ENCODE data around the gene GPR156. TPM values are rescaled to one million over a fixed set of nuclear protein-coding genes. Genes with fewer than 3 reads are reported as not detected.

The GPR156 gene
- polyA plus RNA-seq, 1 of the 3 experiments (the other 2 are of a cell fraction): 0.31 TPM

DNA sequence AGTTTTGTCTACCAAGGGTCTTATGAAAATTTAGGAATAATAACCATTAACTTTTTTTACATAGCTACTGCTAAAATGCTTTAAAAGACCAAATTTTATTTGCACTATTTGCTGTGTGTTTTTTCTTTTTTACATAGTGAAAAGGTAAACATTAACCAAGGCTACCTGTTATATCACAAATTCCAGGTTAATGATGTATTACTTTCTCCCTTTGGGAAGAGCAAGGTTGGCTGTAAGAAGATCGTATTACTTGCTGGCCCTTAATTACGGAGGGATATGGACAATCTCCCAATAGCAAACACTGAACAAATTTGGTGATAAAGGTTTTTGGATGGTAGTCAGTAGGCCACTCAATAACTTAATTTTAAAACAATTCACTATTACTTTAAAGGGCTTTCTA, 41.8 kb upstream of the GPR156 start:
- H3K4me1 ChIP-seq (ENCODE audit: control insufficient read depth in 1 of 2, insufficient read depth in 2 of 2, low read depth in 1 of 2, low read length in 1 of 2): no peaks in the 10 kb centered on the region
- H3K4me3 ChIP-seq (ENCODE audit: low read depth in 2 of 2, low read length in 1 of 2): no peak overlapping the region
- H3K9me2 ChIP-seq: no peaks in the 10 kb centered on the region
- no peaks in the 10 kb centered on the region for H3K9me3 ChIP-seq
- no peaks in the 10 kb centered on the region for H3K79me2 ChIP-seq (ENCODE audit: insufficient read depth)
- TF ChIP-seq EZH2phosphoT487 (IDR thresholded peaks at IDR 0.05; ENCODE audit: borderline replicate concordance, low read depth) (no peak), SIN3A (IDR thresholded peaks at IDR 0.05; ENCODE audit: borderline replicate concordance, low read depth, low read length) (no peak), MEF2A (IDR thresholded peaks at IDR 0.05; ENCODE audit: borderline replicate concordance, low read depth) (no peak), NFIC (IDR thresholded peaks at IDR 0.05; ENCODE audit: borderline replicate concordance) (no peak), YY1 (IDR thresholded peaks at IDR 0.05; ENCODE audit: low read depth) (no peak), JUND (IDR thresholded peaks at IDR 0.05) (no peak), GATA2 (CRISPR knock-in tag; IDR thresholded peaks at IDR 0.05) (no peak), TAF1 (IDR thresholded peaks at IDR 0.05; ENCODE audit: borderline replicate concordance, low read depth, low read length) (no peak), GABPA (IDR thresholded peaks at IDR 0.05; ENCODE audit: low read depth) (no peak)
- TF ChIP-seq, protein P1, sequence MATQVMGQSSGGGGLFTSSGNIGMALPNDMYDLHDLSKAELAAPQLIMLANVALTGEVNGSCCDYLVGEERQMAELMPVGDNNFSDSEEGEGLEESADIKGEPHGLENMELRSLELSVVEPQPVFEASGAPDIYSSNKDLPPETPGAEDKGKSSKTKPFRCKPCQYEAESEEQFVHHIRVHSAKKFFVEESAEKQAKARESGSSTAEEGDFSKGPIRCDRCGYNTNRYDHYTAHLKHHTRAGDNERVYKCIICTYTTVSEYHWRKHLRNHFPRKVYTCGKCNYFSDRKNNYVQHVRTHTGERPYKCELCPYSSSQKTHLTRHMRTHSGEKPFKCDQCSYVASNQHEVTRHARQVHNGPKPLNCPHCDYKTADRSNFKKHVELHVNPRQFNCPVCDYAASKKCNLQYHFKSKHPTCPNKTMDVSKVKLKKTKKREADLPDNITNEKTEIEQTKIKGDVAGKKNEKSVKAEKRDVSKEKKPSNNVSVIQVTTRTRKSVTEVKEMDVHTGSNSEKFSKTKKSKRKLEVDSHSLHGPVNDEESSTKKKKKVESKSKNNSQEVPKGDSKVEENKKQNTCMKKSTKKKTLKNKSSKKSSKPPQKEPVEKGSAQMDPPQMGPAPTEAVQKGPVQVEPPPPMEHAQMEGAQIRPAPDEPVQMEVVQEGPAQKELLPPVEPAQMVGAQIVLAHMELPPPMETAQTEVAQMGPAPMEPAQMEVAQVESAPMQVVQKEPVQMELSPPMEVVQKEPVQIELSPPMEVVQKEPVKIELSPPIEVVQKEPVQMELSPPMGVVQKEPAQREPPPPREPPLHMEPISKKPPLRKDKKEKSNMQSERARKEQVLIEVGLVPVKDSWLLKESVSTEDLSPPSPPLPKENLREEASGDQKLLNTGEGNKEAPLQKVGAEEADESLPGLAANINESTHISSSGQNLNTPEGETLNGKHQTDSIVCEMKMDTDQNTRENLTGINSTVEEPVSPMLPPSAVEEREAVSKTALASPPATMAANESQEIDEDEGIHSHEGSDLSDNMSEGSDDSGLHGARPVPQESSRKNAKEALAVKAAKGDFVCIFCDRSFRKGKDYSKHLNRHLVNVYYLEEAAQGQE (IDR thresholded peaks at IDR 0.05; ENCODE audit: low read depth, low read length): no peak
- TF ChIP-seq, protein P2, sequence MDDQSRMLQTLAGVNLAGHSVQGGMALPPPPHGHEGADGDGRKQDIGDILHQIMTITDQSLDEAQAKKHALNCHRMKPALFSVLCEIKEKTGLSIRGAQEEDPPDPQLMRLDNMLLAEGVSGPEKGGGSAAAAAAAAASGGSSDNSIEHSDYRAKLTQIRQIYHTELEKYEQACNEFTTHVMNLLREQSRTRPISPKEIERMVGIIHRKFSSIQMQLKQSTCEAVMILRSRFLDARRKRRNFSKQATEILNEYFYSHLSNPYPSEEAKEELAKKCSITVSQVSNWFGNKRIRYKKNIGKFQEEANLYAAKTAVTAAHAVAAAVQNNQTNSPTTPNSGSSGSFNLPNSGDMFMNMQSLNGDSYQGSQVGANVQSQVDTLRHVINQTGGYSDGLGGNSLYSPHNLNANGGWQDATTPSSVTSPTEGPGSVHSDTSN (IDR thresholded peaks at IDR 0.05): no peak
- TF ChIP-seq, protein P3, sequence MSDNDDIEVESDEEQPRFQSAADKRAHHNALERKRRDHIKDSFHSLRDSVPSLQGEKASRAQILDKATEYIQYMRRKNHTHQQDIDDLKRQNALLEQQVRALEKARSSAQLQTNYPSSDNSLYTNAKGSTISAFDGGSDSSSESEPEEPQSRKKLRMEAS (IDR thresholded peaks at IDR 0.05; ENCODE audit: low read depth): no peak
- H3K36me3 ChIP-seq (replicated peaks in 1 of 2; ENCODE audit: control insufficient read depth in 1 of 2, insufficient read depth in 2 of 2, low read length in 1 of 2): peaks cover 50 to 53% of the 10 kb centered on the region in 2 experiments
- H3K27ac ChIP-seq (ENCODE audit: low read depth in 2 of 2, low read length in 1 of 2): no peak overlapping the region
- ChIA-PET CTCF (no interaction called here), POLR2A (no interaction called here)
- no peak overlapping the region for H3K4me2 ChIP-seq
- no peak overlapping the region for H3K9ac ChIP-seq
- WGBS (ENCODE audit: low lambda C conversion rate): 98% methylated on average over 2 of the region's 2 CpGs
- H3K27me3 ChIP-seq (ENCODE audit: insufficient read depth): no peaks in the 10 kb centered on the region
- no peak for DNase-seq
- H3F3A ChIP-seq (replicated peaks; ENCODE audit: insufficient read depth): peaks cover 5% of the 10 kb centered on the region
- no peaks in the 10 kb centered on the region for H4K20me1 ChIP-seq (ENCODE audit: insufficient read depth)
- H2AFZ ChIP-seq (ENCODE audit: low read depth): no peak overlapping the region

DNA sequence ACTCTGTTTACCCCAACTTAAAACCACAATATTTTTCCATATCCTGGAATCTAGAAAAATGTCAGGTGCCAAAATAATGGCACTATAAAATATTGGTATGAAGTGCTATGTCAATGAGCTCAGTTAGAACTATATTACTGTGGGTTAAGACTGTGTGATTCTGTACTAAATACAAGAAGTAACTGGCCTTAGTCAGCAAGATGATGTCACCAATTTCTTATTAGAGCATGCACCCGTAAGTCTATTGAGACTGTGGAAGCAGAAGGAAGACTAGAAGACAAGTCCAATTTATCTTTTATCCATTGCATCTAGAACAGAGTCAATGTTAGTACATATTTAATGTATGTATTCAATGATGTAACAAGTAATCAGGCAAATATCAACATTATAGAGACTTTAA, 39.2 kb upstream of the GPR156 start:
- no peaks in the 10 kb centered on the region for H3K9me3 ChIP-seq
- TF ChIP-seq EP300 (IDR thresholded peaks at IDR 0.05; ENCODE audit: borderline replicate concordance in 1 of 2, low read depth in 1 of 2, low read length in 1 of 2): no peak
- TF ChIP-seq FOXM1 (IDR thresholded peaks at IDR 0.05; ENCODE audit: low read depth): no peak
- TF ChIP-seq, protein P4, sequence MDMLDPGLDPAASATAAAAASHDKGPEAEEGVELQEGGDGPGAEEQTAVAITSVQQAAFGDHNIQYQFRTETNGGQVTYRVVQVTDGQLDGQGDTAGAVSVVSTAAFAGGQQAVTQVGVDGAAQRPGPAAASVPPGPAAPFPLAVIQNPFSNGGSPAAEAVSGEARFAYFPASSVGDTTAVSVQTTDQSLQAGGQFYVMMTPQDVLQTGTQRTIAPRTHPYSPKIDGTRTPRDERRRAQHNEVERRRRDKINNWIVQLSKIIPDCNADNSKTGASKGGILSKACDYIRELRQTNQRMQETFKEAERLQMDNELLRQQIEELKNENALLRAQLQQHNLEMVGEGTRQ (IDR thresholded peaks at IDR 0.05; ENCODE audit: borderline replicate concordance, low read depth, low read length): no peak
- TF ChIP-seq JUND (IDR thresholded peaks at IDR 0.05): no peak
- TF ChIP-seq NRF1 (IDR thresholded peaks at IDR 0.05; ENCODE audit: low read depth, low read length): no peak
- no peak for TF ChIP-seq EZH2phosphoT487 (IDR thresholded peaks at IDR 0.05; ENCODE audit: borderline replicate concordance, low read depth)
- TF ChIP-seq, protein P5, sequence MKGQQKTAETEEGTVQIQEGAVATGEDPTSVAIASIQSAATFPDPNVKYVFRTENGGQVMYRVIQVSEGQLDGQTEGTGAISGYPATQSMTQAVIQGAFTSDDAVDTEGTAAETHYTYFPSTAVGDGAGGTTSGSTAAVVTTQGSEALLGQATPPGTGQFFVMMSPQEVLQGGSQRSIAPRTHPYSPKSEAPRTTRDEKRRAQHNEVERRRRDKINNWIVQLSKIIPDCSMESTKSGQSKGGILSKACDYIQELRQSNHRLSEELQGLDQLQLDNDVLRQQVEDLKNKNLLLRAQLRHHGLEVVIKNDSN (IDR thresholded peaks at IDR 0.05; ENCODE audit: borderline replicate concordance, low read depth): no peak
- no peak for TF ChIP-seq CHD2 (IDR thresholded peaks at IDR 0.05; ENCODE audit: low read length, partially characterized antibody)
- no peak for TF ChIP-seq TEAD4 (IDR thresholded peaks at IDR 0.05; ENCODE audit: borderline replicate concordance, insufficient read depth)
- POLR2A ChIA-PET: no interaction called here
- no peaks in the 10 kb centered on the region for H3K79me2 ChIP-seq (ENCODE audit: insufficient read depth)
- no peaks in the 10 kb centered on the region for H3K27me3 ChIP-seq (ENCODE audit: insufficient read depth)
- H3K36me3 ChIP-seq (replicated peaks in 1 of 2; ENCODE audit: control insufficient read depth in 1 of 2, insufficient read depth in 2 of 2, low read length in 1 of 2): peaks cover 24 to 40% of the 10 kb centered on the region in 2 experiments
- CTCF ChIA-PET: no interaction called here
- H3K4me1 ChIP-seq (ENCODE audit: control insufficient read depth in 1 of 2, insufficient read depth in 2 of 2, low read depth in 1 of 2, low read length in 1 of 2): no peaks in the 10 kb centered on the region
- H3F3A ChIP-seq (replicated peaks; ENCODE audit: insufficient read depth): peaks cover 5% of the 10 kb centered on the region
- H3K27ac ChIP-seq (ENCODE audit: low read depth in 2 of 2, low read length in 1 of 2): no peak overlapping the region
- H3K9me2 ChIP-seq: no peaks in the 10 kb centered on the region
- H3K4me2 ChIP-seq: no peak overlapping the region
- 95% methylated on average over 1 of the region's 1 CpG for WGBS (ENCODE audit: low lambda C conversion rate)
- no peaks in the 10 kb centered on the region for H4K20me1 ChIP-seq (ENCODE audit: insufficient read depth)
- H3K9ac ChIP-seq: no peak overlapping the region
- H3K4me3 ChIP-seq (ENCODE audit: low read depth in 2 of 2, low read length in 1 of 2): no peak overlapping the region
- DNase-seq: no peak
- no peak overlapping the region for H2AFZ ChIP-seq (ENCODE audit: low read depth)
